ENCODE results near the gene NRIP1. TPM values are rescaled to one million over a fixed set of nuclear protein-coding genes. Genes with fewer than 3 reads are reported as not detected.

Gene NRIP1
- polyA plus RNA-seq, 1 donor (not counting 4 experiments of a cell fraction or from before 2014, with no cell fraction given), result 25.5 TPM

DNA sequence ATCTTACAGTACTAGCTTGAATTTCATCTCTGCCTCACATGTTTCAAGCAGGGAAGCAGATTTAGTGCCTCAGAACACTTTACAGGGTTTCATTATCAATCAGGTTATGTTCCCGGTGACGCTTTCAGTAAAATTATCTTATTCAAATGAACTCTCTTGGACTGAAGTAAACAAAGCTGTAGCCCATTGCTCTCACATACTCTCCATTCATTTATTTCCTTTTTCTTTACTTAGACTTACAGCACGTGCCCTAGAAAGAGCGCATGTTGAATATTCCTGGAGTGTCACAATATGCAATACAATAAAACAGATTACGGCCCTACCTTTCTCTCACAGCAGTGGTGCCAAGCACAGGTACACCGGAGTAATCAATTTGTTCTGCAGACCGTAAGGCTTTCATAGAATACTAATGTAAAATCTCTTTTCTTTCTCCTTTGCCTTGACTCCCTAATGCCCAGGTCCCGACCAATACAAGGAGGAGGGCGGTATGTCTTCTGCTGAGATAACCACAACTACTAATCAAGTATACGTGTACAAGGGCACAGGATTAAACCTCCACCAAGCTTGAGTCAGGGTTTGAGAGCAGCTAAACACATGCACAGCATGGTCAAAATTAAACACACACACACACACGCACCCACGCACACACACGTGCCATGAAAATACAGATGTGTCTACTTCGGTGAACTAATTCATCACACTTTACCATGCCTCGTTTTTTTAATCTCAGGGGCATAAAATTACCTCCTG lies 62.8 kb downstream of the NRIP1 start:
- Histone ChIP-seq H3K9me3 (ENCODE audit: control insufficient read depth, low read depth, low read length) (no peaks in the 10 kb centered on the region), H2AFZ (ENCODE audit: control insufficient read depth, low read length) (no peak overlapping the region), H3K9me1 (ENCODE audit: control insufficient read depth, extremely low read depth, insufficient read depth, low read length) (no peaks in the 10 kb centered on the region), H3K36me3 (ENCODE audit: control insufficient read depth in 2 of 2, extremely low read depth in 1 of 2, insufficient read depth in 2 of 2, low read length in 2 of 2) (peaks cover 0 to 2% of the 10 kb centered on the region in 2 experiments), H3K4me2 (ENCODE audit: control insufficient read depth, extremely low read depth, insufficient read depth, low read depth, low read length) (no peak overlapping the region), H3K9ac (ENCODE audit: control insufficient read depth, extremely low read depth, insufficient read depth, low read length) (no peak overlapping the region), H3K4me1 (ENCODE audit: control insufficient read depth, extremely low read depth, insufficient read depth, low read length) (peaks cover 5% of the 10 kb centered on the region), H3K27ac (ENCODE audit: control insufficient read depth, insufficient read depth, low read length) (no peak overlapping the region), H3K4me3 (ENCODE audit: control insufficient read depth in 2 of 3, extremely low read depth in 1 of 3, insufficient read depth in 2 of 3, low read depth in 1 of 3, low read length in 3 of 3) (no peak overlapping the region), H4K20me1 (ENCODE audit: control insufficient read depth, extremely low read depth, insufficient read depth, low read length) (peaks cover 3% of the 10 kb centered on the region), H3K27me3 (ENCODE audit: control insufficient read depth, extremely low read depth, insufficient read depth, low read length) (no peaks in the 10 kb centered on the region), H3K79me2 (ENCODE audit: control insufficient read depth, insufficient read depth, low read length) (peaks cover 88% of the 10 kb centered on the region)
- no peak for DNase-seq (ENCODE audit: low read depth, low spot score)
- no peak for TF ChIP-seq EZH2 (IDR thresholded peaks at IDR 0.05; ENCODE audit: low read length)
- no peak for TF ChIP-seq CTCF (optimal IDR thresholded peaks at IDR 0.05 in 1 of 3, IDR thresholded peaks at IDR 0.05 in 1 of 3, conservative IDR thresholded peaks at IDR 0.05 in 1 of 3; ENCODE audit: extremely low read depth in 1 of 3, insufficient read depth in 2 of 3, low read length in 3 of 3)
- dilution Hi-C loops (cut with MboI; ENCODE audit: extremely low pct_ligation_motif_present, low sequenced_read_pairs), result no loop called here
- FAIRE-seq, result no peak

GRCh38 chr21:15001113-15001512 lies 63.7 kb downstream of the NRIP1 start:
- H3K4me3 ChIP-seq (ENCODE audit: control insufficient read depth in 2 of 3, extremely low read depth in 1 of 3, insufficient read depth in 2 of 3, low read depth in 1 of 3, low read length in 3 of 3), result no peak overlapping the region
- DNase-seq (ENCODE audit: low read depth, low spot score) (no peak), FAIRE-seq (no peak)
- no peaks in the 10 kb centered on the region for H3K27me3 ChIP-seq (ENCODE audit: control insufficient read depth, extremely low read depth, insufficient read depth, low read length)
- H2AFZ ChIP-seq (ENCODE audit: control insufficient read depth, low read length), result no peak overlapping the region
- H3K27ac ChIP-seq (ENCODE audit: control insufficient read depth, insufficient read depth, low read length), result no peak overlapping the region
- no peaks in the 10 kb centered on the region for H3K9me3 ChIP-seq (ENCODE audit: control insufficient read depth, low read depth, low read length)
- dilution Hi-C loops (cut with MboI; ENCODE audit: extremely low pct_ligation_motif_present, low sequenced_read_pairs), result no loop called here
- H3K36me3 ChIP-seq (ENCODE audit: control insufficient read depth in 2 of 2, extremely low read depth in 1 of 2, insufficient read depth in 2 of 2, low read length in 2 of 2), result peaks cover 0 to 2% of the 10 kb centered on the region in 2 experiments
- H3K4me2 ChIP-seq (ENCODE audit: control insufficient read depth, extremely low read depth, insufficient read depth, low read depth, low read length), result no peak overlapping the region
- peaks cover 9% of the 10 kb centered on the region for H3K4me1 ChIP-seq (ENCODE audit: control insufficient read depth, extremely low read depth, insufficient read depth, low read length)
- H3K79me2 ChIP-seq (ENCODE audit: control insufficient read depth, insufficient read depth, low read length), result peaks cover 87% of the 10 kb centered on the region
- no peak for TF ChIP-seq CTCF (optimal IDR thresholded peaks at IDR 0.05 in 1 of 3, IDR thresholded peaks at IDR 0.05 in 1 of 3, conservative IDR thresholded peaks at IDR 0.05 in 1 of 3; ENCODE audit: extremely low read depth in 1 of 3, insufficient read depth in 2 of 3, low read length in 3 of 3)
- TF ChIP-seq EZH2 (IDR thresholded peaks at IDR 0.05; ENCODE audit: low read length), result no peak
- H4K20me1 ChIP-seq (ENCODE audit: control insufficient read depth, extremely low read depth, insufficient read depth, low read length), result peaks cover 3% of the 10 kb centered on the region
- no peaks in the 10 kb centered on the region for H3K9me1 ChIP-seq (ENCODE audit: control insufficient read depth, extremely low read depth, insufficient read depth, low read length)
- no peak overlapping the region for H3K9ac ChIP-seq (ENCODE audit: control insufficient read depth, extremely low read depth, insufficient read depth, low read length)
